Endometrium (tissue), 2 donors: Measurements from ENCODE around the gene TGFB2.

Experiments used
- FAIRE-seq: peaks from 2 replicates; lab custom pipeline; 2012; peaks lifted over from hg19 to GRCh38; lab: Jason Lieb, UNC
- donor health status: control.
- donor health status: control.

Gene TGFB2

DNA sequence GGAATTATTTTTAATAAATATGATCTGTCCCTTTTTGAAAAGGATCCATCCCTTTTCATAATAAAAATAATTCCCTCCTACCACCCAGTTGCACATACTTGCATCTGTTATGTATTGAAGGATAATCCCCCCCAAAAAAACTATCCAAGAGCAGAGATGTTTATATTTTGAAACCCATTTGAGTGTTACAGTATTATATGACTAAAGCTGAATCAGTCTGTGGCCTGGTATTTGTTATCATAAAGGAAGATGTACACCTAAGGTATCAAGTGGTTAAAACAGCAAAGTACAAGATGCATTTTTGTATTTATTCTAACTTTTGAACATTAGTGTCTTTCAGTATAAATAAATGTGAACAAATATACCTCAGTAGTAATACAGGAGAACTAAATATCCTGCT is 12.7 kb upstream of the TGFB2 start:
- FAIRE-seq, result no peak

- FAIRE-seq, result no peak
Measured at GRCh38 chr1:218336328-218336727, 8.8 kb upstream of the TGFB2 start.

- peak; percentile 97 for FAIRE-seq
Measured at GRCh38 chr1:218339267-218339831, 5.8 kb upstream of the TGFB2 start.

DNA sequence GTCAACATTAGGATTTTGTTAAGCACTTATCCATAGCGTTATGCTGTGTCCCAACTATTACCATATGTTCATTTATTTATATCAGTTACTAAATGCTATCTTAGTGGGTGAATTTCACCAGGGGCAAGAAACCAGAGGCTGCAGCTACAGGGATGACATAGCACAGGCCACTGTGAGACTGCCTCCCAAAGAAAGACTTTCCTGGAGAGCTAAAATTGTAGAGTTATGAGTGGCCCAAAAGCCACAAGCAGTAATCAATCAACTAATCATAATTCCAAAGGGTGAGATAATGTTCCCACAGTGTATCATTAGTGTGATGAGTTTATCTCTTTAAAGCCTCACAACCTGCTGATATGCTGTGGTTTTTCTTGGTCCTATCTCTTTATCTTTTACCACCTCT is 3.8 kb upstream of the TGFB2 start:
- FAIRE-seq, result no peak

GRCh38 chr1:218342091-218342490 is 3.0 kb upstream of the TGFB2 start:
- FAIRE-seq, result no peak

DNA sequence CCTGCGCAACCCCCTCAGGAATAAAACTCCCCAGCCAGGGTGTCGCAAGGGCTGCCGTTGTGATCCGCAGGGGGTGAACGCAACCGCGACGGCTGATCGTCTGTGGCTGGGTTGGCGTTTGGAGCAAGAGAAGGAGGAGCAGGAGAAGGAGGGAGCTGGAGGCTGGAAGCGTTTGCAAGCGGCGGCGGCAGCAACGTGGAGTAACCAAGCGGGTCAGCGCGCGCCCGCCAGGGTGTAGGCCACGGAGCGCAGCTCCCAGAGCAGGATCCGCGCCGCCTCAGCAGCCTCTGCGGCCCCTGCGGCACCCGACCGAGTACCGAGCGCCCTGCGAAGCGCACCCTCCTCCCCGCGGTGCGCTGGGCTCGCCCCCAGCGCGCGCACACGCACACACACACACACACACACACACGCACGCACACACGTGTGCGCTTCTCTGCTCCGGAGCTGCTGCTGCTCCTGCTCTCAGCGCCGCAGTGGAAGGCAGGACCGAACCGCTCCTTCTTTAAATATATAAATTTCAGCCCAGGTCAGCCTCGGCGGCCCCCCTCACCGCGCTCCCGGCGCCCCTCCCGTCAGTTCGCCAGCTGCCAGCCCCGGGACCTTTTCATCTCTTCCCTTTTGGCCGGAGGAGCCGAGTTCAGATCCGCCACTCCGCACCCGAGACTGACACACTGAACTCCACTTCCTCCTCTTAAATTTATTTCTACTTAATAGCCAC is 696 bp downstream of the TGFB2 start:
- FAIRE-seq, result no peak

DNA sequence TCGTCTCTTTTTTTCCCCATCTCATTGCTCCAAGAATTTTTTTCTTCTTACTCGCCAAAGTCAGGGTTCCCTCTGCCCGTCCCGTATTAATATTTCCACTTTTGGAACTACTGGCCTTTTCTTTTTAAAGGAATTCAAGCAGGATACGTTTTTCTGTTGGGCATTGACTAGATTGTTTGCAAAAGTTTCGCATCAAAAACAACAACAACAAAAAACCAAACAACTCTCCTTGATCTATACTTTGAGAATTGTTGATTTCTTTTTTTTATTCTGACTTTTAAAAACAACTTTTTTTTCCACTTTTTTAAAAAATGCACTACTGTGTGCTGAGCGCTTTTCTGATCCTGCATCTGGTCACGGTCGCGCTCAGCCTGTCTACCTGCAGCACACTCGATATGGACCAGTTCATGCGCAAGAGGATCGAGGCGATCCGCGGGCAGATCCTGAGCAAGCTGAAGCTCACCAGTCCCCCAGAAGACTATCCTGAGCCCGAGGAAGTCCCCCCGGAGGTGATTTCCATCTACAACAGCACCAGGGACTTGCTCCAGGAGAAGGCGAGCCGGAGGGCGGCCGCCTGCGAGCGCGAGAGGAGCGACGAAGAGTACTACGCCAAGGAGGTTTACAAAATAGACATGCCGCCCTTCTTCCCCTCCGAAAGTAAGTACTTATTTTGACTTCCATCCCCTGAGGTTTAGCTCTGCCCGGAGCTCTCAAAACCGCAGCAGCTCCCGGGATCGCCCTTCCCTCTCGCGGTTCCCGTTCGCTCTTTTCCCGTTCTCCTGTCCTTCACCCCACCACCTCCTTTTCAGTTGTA is 1.5 kb downstream of the TGFB2 start:
- FAIRE-seq, result no peak

GRCh38 chr1:218347336-218347722 is 2.2 kb downstream of the TGFB2 start:
- no peak for FAIRE-seq

DNA sequence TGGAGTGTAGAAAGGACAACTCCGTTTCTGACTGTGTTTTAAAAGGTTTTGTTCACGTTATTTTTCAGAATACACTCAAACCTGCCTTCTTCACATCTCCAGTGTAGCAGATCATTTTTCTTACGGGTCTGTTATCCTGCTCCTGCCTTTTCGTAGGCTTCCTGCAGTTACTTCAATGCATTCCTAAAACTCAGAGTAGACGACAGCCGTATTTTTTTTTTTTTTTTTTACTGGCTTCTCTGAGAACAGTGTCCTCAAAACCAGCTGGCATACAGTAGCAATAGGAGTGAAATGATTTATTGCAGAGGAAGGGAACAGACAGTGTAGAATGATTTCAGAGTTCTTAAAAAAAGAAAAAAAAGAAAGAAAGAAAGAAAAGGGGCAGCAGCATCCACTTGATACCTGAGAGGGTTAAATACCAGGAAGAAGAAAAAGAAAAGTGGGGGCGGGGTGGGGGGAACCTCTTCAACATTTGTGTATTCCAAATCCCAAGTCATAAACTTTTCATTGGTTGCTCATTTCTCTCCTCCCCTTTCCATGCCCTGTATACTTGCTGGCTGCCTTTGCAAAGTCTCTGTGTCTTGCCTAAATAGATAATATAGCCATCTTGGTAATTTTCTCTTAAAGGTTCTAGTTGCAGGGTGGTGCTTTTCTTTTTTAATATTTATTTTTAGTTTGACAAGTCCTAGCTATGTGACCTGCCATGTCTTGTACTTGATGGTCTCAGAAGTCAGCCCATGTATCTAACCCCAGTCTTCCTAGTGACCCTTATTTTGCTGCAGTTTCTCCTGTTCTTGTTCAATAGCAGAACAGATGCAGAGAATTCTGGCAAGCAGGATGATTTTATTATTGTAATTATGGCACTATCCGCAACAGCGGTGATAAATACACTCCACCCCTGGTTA is 2.8 kb downstream of the TGFB2 start:
- FAIRE-seq, result no peak

DNA sequence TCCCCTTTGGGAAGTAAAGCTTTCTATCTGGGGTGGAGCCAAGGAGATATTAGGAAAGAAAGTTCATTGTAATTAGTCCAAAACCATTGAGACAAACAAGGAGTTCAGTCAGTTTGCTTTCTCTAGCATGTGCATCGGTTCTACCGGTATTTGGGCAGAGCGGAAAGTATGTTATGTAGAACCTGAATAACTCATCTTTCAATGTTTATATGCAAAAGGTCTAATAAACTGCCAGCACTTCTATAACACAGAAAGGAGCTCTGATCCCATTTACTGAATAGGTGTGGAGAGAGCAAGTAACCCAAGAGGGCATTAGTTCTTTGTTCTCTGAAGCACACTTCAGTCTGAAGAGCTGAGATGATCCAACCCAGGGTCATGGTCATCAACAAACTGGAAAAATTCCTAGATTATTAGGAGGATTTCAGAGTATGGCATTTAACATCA is 3.5 kb downstream of the TGFB2 start:
- FAIRE-seq, result no peak

DNA sequence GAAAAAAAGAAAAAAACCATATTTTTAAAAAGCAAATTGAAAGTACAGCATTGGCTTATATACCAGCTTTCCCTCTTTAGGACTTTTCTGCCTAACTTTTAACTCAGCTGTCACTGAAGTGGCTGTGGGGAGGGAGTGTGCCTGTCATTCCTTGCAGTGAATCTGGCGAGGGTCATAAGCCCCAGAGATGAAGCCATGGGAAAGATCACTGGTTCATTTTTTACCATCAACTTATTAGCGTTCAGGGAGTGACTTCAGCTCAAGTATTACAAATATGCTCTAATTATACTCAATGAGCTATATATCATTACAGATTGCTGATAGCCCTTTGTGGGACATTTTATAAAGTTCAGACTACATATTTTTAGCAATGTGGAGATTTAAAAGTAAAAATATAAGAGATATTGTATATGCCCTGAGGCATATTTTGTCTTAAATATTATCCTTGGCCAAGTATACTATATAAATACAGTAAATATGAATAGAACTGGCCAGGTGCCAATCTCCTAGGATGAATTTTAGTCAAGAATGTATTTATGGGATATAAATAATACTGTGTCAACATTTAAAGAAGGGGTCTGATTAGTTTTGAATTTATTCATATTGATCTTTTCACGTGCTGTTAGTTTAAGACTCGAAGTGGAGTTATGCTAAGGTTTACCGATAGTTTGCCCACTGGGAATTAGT is 4.4 kb downstream of the TGFB2 start:
- FAIRE-seq, result no peak

- no peak for FAIRE-seq
Measured at GRCh38 chr1:218350035-218350525, 4.9 kb downstream of the TGFB2 start.

GRCh38 chr1:218350801-218351266 is 5.7 kb downstream of the TGFB2 start:
- no peak for FAIRE-seq

GRCh38 chr1:218351391-218352074 is 6.4 kb downstream of the TGFB2 start:
- FAIRE-seq, result no peak

- no peak for FAIRE-seq
Measured at GRCh38 chr1:218352075-218352438, 6.9 kb downstream of the TGFB2 start.

GRCh38 chr1:218353656-218354055 is 8.5 kb downstream of the TGFB2 start:
- FAIRE-seq, result no peak

GRCh38 chr1:218355278-218355677 is 10.1 kb downstream of the TGFB2 start:
- FAIRE-seq, result no peak

GRCh38 chr1:218357211-218357892 is 12.2 kb downstream of the TGFB2 start:
- FAIRE-seq, result no peak

DNA sequence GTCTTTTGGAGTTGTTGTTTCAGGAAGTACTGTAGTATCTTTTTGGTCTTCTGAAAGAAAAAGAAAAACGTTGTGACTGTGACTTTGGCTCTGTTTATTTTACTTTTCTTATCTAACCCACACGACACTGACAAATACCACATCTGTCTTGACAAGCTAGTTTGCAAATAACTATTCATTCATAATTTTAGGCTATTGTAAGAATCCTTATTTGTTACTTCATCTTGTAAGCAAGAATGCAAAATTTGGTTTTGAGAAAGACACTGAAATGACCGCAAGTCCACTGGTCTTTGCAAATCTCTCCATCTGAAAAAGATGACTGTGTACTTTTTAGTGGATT is 12.7 kb downstream of the TGFB2 start:
- no peak for FAIRE-seq
